ENCODE data around the gene PNPLA7.

Gene PNPLA7

GRCh38 chr9:137492464-137493363 lies 57.5 kb downstream of the PNPLA7 start:
- no peak for DNase-seq

- no peak for DNase-seq
Observed at GRCh38 chr9:137491735-137492432, 58.3 kb downstream of the PNPLA7 start.

GRCh38 chr9:137490532-137491186 lies 59.5 kb downstream of the PNPLA7 start:
- no peak for DNase-seq

GRCh38 chr9:137488906-137489305 lies 61.3 kb downstream of the PNPLA7 start:
- no peak for DNase-seq

- DNase-seq = peak; percentile 23
Observed at GRCh38 chr9:137488327-137488653, 61.9 kb downstream of the PNPLA7 start.

- peak; percentile 72 for DNase-seq
Observed at GRCh38 chr9:137487454-137488326, 62.5 kb downstream of the PNPLA7 start.

GRCh38 chr9:137486545-137487453 lies 63.4 kb downstream of the PNPLA7 start:
- DNase-seq = no peak

- no peak for DNase-seq
Observed at GRCh38 chr9:137486141-137486490, 64.1 kb downstream of the PNPLA7 start.

GRCh38 chr9:137485343-137486140 lies 64.7 kb downstream of the PNPLA7 start:
- DNase-seq = no peak

GRCh38 chr9:137484551-137485315 lies 65.5 kb downstream of the PNPLA7 start:
- no peak for DNase-seq

- no peak for DNase-seq
Observed at GRCh38 chr9:137482094-137482781, 68.0 kb downstream of the PNPLA7 start.

- no peak for DNase-seq
Observed at GRCh38 chr9:137480686-137481683, 69.2 kb downstream of the PNPLA7 start.

GRCh38 chr9:137479892-137480685 lies 70.1 kb downstream of the PNPLA7 start:
- DNase-seq = no peak

- no peak for DNase-seq
Observed at GRCh38 chr9:137478962-137479861, 71.0 kb downstream of the PNPLA7 start.

- no peak for DNase-seq
Observed at GRCh38 chr9:137478613-137478961, 71.6 kb downstream of the PNPLA7 start.
